ENCODE data around the gene TMX4.

The TMX4 gene

DNA sequence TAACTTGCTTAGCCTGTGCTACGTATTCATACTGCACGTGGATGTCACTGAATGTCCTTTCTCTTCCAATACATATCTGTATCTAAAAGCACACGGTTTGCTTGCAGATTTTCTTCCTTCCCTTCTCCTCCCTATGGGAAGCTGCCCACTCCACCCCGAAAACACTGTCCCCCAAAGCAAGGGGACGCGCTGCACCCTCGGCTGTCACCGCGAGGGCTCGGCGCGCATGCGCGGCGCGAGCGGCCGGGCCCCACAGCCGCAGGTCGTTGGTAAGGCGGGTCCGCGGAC, 659 bp downstream of the TMX4 start:
- no peak for DNase-seq

DNA sequence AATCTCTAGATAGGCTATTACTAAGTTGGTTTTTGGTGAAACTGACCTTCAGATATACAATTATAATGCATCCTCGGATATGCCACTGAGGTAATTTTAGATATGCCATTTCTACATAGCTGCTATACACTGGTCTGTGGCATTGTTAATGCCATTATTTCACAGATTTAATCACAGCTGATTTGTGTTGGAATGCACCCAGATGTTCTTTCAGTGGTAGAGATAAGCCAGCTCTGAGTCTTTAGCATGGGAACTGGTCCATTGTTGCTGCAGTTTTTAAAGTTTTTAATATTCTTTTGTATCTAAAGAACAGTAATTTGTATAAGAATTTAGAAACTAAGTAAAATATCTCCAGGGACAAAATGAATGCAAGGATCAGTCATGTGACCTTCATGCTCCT, 6.8 kb downstream of the TMX4 start:
- no peak for DNase-seq

DNA sequence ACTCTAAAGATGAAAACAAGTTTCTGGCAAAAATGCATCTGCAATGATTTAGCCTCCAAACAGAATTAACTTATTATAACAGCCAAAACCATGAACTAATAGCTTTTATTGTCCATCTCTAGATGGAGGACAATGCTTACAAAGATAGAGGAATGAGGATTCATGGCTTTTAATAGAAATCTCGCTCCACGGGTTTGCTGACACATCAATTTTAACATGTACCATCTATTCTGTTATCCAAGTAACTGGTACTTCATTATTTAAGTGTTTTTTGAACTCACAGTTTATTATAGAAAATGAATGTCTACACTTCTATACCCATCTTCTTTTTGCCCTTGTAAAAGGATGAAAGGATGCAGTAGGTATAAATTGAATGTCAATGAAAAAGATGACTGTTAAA, 10.8 kb downstream of the TMX4 start:
- DNase-seq: no peak

DNA sequence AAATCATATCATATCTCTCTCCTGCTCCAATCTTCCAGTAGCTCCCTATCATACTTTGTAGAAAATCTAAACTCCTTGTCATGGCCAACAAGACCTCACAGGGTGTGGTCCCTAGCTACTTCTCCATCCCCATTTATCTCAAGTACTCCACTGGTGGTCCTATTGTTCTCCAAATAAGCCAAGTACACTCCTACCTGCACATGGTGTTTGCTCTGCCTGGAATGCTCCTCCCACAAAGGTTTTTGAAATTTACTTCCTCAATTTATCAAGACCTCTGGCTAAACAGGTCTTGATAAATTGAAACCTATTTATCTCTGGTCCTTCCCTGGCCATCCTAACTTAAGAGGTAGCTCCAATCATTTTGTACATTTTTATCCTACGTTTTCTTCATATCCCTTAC, 12.1 kb downstream of the TMX4 start:
- DNase-seq: no peak

DNA sequence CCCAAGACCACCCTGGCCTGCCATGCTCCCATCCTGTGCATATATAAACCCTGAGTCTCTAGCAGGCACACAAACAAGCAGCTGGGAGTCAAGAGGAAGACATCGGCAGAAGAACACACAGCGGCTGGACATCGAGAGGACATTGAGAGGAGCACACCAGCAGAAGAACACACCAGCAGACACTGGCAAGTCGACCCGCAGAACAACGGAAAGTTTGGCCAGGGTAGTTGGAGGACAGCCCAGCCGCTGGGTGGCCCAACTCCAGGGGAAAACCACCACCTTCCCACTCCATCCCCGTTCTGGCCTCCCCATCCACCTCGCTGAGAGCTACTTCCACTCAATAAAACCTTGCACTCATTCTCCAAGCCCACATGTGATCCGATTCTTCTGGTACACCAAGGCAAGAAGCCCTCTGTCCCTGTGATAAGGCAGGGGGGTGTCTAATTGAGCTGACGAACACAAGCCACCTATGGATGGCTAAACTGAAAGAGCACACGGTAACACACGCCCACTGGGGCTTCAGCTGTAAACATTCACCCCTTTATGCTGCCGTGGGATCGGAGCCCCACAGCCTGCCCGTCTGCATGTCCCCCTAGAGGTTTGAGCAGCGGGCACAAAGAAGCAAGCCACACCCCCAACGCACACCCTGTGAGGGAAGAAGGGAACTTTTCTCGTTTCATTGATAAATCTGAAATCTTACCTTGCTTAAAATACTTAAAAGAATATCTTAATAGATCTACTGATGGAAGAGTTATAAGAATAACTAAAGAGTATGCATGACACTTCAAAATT, 13.8 kb downstream of the TMX4 start:
- no peak for DNase-seq

DNA sequence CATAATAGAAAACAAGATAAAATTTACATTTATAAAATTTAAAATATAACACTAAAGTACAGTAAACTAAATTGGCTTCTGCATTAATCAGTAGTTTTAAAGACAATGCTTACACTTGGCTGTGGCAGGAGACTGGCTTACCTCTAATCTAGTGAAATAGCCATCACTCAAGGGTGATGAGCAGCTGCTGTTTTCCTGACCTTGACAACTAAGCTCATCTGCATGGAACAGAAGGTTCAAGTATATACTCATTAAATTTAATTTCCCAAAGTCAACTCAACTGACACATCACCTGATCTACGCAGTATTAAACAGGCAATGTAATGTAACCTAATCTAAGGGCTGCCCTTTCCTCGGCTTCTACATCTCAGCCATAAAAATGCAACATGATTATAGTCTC, 14.5 kb downstream of the TMX4 start:
- DNase-seq: no peak

DNA sequence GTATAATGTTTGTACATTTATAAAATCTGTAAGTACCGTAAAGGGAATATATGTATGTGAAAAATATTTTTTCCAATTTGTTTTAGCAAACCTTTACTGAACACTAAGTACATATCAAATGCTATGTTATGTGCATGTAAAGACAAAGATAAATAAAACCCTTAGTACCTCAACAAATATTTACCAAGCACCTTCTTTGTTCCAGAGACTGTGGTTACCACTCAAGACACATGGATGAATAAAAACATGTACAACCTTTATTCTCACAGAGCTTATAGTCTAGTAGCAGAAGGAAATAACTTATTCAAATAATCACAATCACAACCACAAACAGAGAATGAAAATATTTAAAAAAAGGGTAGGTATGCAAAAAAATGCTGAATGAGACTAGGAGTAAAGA, 17.5 kb downstream of the TMX4 start:
- DNase-seq: no peak

DNA sequence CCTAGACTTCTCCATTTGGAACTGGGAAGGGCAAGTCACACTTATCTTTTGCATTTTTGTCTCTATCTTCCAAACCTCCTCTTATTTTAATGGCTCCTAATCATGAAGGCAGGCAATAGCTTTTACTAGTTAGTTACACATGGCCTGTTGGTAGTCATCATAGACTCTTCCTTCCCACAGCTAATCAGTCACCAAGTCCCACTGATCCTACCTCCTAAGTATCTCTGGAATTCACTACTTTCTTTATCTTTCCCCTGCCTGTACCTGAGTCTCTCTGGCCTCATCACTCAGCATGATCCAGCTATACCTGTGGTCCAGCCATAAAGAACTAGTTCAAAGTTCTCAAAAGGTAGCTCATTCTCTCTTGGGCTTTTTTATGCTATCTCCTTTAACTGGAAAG, 18.8 kb downstream of the TMX4 start:
- no peak for DNase-seq

DNA sequence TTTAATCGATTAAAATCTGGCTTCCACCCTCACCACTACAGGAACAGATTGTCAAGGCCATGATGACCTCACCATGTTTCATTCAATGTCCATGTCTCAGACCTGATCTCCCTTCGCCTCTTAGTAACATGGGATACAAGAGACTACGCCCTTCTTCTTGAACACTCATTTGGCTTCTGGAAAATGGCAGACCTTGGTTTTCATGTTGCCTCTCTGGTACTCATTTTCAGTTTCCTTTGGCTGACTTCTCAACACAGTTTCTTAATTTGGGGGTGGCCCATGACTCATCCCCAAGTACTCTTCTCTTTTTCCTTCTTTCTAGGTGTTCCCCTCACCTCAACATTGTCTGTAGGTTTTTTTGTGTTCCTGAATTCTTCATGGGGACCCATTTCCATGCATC, 22.7 kb downstream of the TMX4 start:
- no peak for DNase-seq

DNA sequence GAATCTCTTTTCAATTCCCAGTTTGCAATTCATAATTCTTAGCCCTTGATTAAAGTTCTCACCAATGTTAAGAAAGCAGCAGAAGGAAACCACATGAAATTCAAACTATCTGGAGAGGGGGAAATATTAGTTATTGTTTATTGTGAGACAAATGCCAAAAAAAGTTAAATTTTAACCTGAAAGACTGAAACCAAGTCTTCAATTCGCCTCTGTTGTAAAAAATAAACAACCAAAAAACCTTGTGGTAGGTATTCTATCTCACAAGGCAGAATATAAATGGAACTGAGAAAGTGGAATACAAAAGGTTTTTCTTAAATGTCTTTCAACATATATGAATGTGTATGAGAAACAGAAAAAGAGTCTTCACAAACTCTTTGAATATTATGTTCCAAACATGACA, 24.8 kb downstream of the TMX4 start:
- DNase-seq: no peak

DNA sequence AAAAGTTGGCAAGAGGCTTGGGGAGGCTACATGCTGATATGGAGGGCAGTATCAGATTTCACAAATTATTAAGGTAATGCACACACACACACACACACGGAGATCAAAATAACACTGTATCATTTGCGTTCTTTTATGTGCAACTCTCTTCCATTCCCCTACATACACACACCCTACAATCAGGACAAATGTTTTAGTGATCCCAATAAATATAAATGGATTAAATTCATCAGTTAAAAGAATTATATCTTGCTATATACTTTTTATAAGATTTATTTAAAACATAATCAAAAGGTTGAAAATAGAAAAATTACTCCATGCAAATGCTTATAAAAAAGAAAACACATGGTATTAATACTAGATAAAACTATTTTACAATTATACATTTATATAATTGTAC, 25.9 kb downstream of the TMX4 start:
- no peak for DNase-seq

DNA sequence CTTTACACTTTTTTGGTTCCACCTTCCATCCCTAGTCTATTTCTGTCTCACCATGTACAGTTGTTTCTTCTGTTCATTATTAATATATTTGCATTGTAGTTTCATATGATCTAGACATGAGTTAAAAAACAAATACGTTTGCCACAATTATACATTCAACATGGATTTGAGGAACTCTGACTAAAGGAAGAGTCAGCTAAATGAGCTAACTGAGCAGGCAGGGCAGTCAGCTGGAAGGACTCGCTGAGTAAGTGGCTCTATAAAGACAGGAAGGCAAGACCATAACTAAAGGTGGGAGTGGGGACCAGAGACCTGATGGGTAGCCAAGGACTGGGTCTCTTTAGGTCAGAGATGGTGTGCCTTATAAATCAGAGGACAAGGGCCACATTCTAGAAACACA, 26.3 kb downstream of the TMX4 start:
- no peak for DNase-seq

DNA sequence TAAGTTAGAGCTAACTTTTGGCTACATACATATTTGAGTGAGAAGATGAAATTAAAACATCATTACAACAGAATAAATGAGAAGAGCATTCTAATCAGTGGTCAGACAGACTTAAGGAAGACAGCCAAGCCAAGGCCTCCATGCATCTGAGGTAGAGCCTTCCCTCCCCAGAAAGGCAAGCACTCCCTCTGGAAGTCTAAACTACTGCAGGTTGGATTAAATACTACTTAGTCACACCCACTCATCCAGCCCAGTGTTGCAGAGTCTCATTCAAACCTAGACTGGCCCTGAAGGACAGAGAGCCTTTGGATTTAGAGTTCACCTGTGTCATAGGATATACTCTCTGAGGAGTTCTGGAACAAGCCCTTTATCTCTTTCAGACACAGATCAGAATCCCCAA, 29.2 kb downstream of the TMX4 start:
- no peak for DNase-seq

DNA sequence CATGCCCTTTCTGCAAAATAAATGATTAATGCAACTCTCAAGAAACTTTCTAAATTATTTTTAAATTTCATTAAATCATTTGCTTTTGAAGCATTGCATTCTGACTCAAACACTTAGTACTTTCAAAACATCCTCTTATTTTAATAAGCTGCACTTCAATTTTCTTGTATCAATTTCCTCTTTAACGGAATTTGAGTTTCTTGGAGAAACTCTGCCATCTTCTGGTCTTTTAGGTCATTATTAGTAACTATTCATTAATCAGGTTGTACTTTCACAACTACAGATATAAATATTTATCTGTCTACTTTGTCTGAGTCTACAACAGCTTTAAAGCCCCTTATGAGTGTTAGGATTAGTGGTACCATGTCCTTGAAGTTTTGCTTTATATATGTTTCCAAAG, 30.2 kb downstream of the TMX4 start:
- no peak for DNase-seq

DNA sequence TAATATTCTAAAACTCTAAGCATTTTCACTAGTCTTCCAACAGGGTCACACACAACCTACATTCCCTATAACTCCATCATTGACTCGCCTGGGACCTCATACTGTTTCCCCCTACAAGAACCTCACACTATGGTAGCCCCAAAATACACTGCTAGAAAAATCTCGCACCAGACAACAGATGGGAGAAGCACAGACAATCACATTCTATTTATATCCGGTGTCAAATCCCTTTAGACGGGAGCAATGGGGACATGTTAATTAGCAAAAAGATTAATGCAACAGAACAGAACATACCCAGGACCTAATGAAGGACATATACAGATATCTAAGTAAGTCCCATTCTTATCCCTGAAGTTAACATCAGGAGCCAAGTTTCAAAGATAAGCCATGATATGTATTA, 33.6 kb downstream of the TMX4 start:
- no peak for DNase-seq

DNA sequence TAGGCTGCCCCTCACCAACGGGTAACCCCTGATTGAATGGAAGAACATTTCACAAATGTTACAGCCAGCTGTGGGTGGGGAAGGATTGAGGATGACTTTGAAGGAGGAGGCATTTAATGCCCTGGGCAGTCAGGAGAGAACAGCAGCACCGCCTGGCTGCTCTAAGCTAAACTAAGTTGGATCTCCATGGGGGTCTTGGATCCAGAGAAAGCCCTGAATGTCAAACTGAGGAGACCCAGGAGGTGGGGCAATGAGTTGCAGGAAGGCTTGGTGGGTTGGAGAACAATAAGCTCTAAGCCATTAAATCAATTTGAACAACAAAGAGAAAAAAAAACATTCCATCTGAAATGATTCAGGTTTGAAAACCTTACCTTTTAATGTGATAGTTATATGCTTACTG, 35.4 kb downstream of the TMX4 start:
- DNase-seq: no peak

DNA sequence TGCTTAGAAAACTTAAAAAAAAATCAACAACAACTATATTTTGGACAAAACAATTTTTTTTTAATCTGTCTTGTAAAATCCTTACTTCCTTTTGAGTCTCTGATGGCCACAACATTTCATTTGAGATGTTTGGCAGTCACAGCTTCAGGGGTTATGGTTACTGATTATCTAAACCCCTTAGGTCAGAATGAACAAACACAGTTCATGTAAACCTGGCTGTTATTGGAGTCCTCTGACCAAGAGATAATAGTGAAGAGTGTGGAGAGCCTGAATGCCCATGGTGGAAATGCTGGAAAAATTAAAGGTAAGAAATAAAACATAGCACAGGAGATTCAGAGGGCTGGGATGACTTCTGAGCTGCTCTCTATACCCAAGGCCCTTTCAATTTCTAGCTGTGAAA, 38.2 kb downstream of the TMX4 start:
- no peak for DNase-seq

DNA sequence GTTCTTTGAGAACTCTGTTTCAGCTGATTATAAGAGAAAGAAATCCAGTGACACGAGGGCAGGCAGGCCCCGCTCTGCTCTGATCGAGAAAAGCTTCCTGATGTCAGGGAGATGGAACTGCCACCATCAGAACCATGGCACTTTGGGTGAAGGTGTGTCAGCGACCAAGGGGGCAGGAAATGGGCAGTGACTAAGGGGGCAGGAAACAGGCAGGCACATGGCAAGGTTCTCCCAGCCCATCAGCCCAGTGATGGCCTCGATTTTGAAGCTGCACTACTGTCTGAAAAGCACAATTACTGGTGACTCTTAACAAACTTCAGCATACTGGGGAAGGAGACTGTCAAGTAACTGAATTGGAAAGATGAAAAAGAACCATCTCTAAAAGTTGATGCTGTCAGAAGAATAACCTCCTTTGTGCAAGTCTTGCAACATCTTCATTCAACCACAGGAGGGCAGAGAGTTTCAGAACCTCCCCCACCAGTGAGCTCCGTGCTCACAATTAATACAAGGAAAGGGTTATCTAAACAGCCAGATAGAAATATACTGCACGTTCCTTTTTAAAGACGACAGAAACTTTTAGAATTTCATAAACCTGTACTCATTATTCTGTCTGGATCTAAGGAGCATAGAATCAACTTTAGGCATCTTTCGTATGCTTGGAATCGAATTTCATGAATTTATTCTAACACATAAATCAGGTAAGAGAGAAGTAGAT, 39.1 kb downstream of the TMX4 start:
- no peak for DNase-seq

DNA sequence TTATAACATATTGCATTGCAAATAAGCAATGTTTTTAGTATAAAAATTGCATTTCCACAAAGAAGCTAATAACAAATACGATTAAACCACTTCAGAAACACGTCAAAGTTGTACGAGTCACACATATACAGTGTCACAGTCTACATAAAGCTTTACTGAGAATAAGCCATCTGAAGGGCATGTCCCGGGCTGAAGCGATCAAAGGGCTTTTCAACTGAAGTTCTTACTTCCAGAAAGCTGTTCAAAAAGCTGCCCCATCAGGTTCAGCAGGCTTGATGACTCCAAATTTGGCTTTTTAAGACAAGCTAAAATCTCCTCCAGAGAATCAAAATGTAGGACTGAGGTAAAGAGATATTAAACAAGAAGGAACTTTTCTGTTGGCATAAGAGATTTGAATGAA, 41.9 kb downstream of the TMX4 start:
- no peak for DNase-seq

DNA sequence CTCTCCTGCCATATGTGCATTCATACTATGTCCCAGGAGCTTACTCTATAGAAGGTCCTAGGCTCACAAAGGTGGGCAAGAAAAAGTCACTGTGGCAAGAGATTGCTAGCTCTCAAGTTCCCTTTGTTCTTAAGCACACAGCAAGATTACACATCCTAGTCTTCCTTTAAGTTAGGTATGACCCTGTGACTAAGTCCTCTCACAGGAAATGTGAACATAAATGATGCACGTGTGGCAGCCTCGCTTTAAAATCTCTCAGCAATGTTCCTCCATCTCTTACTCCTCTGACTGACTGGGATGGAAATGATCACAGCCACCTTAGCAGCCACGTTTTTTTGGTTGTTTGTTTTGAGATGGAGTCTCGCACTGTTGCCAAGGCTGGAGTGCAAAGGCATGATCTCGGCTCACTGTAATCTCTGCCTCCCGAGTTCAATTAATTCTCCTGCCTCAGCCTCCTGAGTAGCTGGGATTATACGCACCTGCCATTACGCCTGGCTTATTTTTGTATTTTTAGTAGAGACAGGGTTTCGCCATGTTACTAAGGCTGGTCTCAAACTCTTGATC, 43.6 kb downstream of the TMX4 start:
- DNase-seq: no peak

DNA sequence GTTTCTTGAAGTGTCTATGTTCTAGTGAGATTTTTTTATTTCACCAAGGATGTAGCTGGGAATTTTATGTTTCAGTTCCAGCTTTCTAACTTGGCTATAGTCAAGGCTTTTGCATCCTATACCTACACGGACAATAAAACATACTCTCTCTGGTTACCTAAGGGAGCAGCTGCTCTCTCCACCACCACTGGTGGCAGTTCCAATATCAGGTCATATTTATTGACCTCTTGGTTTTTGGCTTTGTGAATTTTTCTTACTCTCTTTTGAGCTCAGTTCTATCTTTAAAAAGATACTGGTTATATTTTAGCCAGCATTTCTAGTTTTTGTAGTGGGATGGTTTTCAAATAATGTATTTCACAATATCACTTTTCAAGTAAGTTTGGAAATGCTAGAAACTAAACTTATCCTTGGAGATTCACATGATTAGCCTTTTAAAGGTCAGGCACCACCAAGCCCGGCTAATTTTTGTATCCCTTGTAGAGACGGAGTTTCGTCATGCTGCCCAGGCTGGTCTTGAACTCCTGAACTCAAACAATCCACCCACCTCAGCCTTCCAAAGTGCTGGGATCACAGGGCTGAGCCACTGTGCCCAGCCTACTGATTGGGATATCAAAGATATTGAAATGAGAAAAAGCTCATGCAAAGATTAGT, 44.7 kb downstream of the TMX4 start:
- no peak for DNase-seq

DNA sequence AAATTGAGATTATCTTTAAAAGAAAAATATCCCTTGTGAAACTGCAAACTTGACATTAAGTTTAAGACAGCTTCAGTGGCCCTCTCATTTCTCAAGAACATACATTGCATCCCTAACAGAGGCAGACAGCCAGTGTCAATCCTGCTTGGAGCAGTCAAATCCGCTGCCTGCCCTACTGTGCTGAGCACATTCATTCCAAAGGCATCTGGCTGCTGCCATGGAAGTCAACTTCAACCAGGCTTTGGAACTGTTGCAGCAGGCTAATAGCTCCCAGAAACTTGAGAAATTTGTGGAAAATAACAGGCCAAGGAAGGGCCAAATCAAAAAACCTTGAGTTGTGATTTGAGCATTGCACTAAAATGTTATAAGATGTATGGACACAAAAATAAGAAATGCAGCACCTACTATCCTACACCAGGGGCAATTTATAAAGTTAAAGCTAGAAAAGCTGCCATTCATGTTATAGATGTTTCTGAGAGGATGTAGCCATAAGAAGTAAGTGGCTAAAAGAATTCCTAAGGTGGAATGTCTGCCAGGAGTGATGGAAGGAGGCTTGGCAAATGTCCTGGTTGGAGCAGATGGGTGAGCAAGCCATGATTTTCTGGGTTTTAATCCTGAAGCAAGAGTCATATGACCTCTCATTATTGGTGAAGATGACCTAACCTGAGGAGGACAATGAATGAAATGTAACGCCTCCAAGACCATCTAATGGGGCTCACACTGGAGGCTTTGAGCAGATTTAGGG, 47.9 kb downstream of the TMX4 start:
- DNase-seq: no peak

DNA sequence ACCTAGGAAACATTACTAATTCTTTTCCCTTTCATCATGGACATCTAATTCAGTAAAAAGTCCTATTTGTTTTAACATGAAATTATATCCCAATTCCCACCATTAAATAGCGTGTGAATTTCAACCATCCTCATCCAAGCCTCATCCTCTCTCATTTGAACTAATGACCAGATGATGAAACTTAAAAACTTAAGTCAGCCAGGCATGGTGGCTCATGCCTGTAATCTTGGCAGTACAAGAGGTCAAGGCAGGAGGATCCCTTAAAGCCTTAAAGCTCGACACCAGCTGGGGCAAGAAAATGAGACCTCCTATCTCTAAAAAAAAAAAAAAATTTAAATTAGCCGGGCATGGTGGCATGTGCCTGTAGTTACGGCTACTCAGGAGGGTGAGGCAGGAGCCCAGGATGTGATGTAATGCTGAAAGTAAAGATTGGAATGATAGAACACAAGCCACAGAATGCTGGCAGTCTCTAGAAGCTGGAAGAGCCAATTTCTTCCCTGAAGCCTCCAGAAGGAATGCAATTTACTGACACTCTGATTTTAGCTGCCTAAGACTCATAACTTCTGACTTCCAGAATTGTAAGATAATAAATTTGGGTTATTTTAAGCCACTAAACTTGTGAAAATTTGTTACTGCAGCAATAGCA, 52.2 kb downstream of the TMX4 start:
- no peak for DNase-seq
